C4-2B (cell line): ENCODE measurements around the gene ZSWIM5.

Experiments
- ZFX ChIP-seq: fragments of 450-650 bp; IDR thresholded peaks from 2 replicates; pipeline ENCODE4 v1.6.1; 2017
- TF ChIP-seq, protein P1 (sequence below): fragments of 450-650 bp; conservative IDR thresholded peaks from 2 replicates; pipeline ENCODE4 v1.5.1; 2017; ENCODE audit warnings: mild to moderate bottlenecking

DNA sequence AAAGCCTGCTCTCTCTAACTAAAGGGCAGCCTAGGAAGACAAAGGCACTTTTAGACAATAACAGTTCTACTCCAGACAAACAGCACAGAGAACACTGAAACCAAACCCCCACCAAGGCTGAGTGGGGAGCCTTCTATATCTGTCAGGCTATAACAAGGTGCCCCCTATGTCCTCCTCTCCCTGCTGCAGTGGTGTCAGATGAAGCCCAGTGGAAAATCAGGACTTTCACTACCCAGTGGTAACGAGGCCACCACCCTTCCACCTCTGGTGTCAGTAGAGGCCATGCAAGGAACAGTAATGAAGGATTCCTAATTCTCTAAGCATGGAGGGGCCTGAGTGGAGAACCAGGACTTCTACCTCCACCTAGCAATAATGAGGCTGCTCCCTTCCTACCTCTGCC, 83.7 kb downstream of the ZSWIM5 start:
- TF ChIP-seq, protein P1, sequence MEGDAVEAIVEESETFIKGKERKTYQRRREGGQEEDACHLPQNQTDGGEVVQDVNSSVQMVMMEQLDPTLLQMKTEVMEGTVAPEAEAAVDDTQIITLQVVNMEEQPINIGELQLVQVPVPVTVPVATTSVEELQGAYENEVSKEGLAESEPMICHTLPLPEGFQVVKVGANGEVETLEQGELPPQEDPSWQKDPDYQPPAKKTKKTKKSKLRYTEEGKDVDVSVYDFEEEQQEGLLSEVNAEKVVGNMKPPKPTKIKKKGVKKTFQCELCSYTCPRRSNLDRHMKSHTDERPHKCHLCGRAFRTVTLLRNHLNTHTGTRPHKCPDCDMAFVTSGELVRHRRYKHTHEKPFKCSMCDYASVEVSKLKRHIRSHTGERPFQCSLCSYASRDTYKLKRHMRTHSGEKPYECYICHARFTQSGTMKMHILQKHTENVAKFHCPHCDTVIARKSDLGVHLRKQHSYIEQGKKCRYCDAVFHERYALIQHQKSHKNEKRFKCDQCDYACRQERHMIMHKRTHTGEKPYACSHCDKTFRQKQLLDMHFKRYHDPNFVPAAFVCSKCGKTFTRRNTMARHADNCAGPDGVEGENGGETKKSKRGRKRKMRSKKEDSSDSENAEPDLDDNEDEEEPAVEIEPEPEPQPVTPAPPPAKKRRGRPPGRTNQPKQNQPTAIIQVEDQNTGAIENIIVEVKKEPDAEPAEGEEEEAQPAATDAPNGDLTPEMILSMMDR = no peak
- TF ChIP-seq ZFX = no peak
